Astrocyte (in vitro differentiated cells and primary cell): ENCODE data around the gene SGCA. TPM values are rescaled to one million over a fixed set of nuclear protein-coding genes. Genes with fewer than 3 reads are reported as not detected.

Experiments
- DNase-seq: peaks from one replicate; pipeline ENCODE4 v3.0.0-alpha.2; 2010; ENCODE audit warnings: low read depth
- FAIRE-seq: peaks from 2 replicates; lab custom pipeline; 2011; peaks lifted over from hg19 to GRCh38; lab: Jason Lieb, UNC
- H2AFZ ChIP-seq: 2 replicates; pipeline ENCODE4 v1.6.0; 2012; ENCODE audit warnings: low read depth, low read length, inconsistent platforms
- H3K27ac ChIP-seq: 2 replicates; pipeline ENCODE4 v1.5.1; 2011; ENCODE audit warnings: low read depth, low read length, inconsistent platforms
- H3K27me3 ChIP-seq: 2 replicates; pipeline ENCODE4 v1.6.0; 2011; ENCODE audit warnings: low read length, inconsistent platforms; ENCODE audit not compliant: insufficient read depth
- H3K36me3 ChIP-seq: 2 replicates; pipeline ENCODE4 v1.5.1; 2011; ENCODE audit warnings: low read length, inconsistent platforms; ENCODE audit not compliant: insufficient read depth
- H3K4me1 ChIP-seq: 2 replicates; pipeline ENCODE4 v1.5.1; 2011; ENCODE audit warnings: low read length, inconsistent platforms; ENCODE audit not compliant: insufficient read depth
- H3K4me2 ChIP-seq: 2 replicates; pipeline ENCODE4 v1.6.0; 2012; ENCODE audit warnings: low read length, inconsistent platforms
- H3K4me3 ChIP-seq: 2 replicates; pipeline ENCODE4 v1.5.1; 2011; ENCODE audit warnings: low read depth, mild to moderate bottlenecking, low read length, inconsistent platforms; ENCODE audit not compliant: insufficient read depth
- H3K79me2 ChIP-seq: 2 replicates; pipeline ENCODE4 v1.6.0; 2012; ENCODE audit warnings: mild to moderate bottlenecking, low read length, inconsistent platforms; ENCODE audit not compliant: insufficient read depth
- H3K9ac ChIP-seq: 2 replicates; pipeline ENCODE4 v1.6.0; 2012; ENCODE audit warnings: mild to moderate bottlenecking, low read length, inconsistent platforms
- H3K9me3 ChIP-seq: 2 replicates; pipeline ENCODE4 v1.5.1; 2012; ENCODE audit warnings: low read depth, mild to moderate bottlenecking, low read length, inconsistent platforms; ENCODE audit not compliant: insufficient read depth
- H4K20me1 ChIP-seq: 2 replicates; pipeline ENCODE4 v1.6.0; 2012; ENCODE audit warnings: low read length, inconsistent platforms; ENCODE audit not compliant: insufficient read depth
- H3K27ac Mint-ChIP-seq: one replicate; pipeline ENCODE4 v1.8.0; 2021; ENCODE audit warnings: mild to moderate bottlenecking, mixed read lengths; ENCODE audit not compliant: unreplicated experiment
- H3K27me3 Mint-ChIP-seq: one replicate; pipeline ENCODE4 v1.8.0; 2021; ENCODE audit warnings: low read depth, mixed read lengths; ENCODE audit not compliant: unreplicated experiment
- H3K36me3 Mint-ChIP-seq: one replicate; pipeline ENCODE4 v1.8.0; 2021; ENCODE audit warnings: low read depth, mixed read lengths; ENCODE audit not compliant: unreplicated experiment
- H3K4me1 Mint-ChIP-seq: one replicate; pipeline ENCODE4 v1.8.0; 2021; ENCODE audit warnings: low read depth, mixed read lengths; ENCODE audit not compliant: unreplicated experiment
- H3K4me3 Mint-ChIP-seq: one replicate; pipeline ENCODE4 v1.8.0; 2021; ENCODE audit warnings: mild to moderate bottlenecking, moderate library complexity, mixed read lengths; ENCODE audit not compliant: unreplicated experiment
- H3K9me3 Mint-ChIP-seq: one replicate; pipeline ENCODE4 v1.8.0; 2021; ENCODE audit warnings: mild to moderate bottlenecking, mixed read lengths; ENCODE audit not compliant: unreplicated experiment
- CTCF ChIP-seq: IDR thresholded peaks from 2 replicates; pipeline ENCODE4 v1.5.1; 2011; ENCODE audit warnings: low read depth, mild to moderate bottlenecking, inconsistent platforms, low read length, moderate library complexity; ENCODE audit not compliant: insufficient read depth
- EZH2 ChIP-seq: IDR thresholded peaks from 2 replicates; pipeline ENCODE4 v1.6.1; 2012; ENCODE audit warnings: mild to moderate bottlenecking, low read length, inconsistent platforms; ENCODE audit not compliant: insufficient read depth
- total RNA-seq: library from RNA; stranded (reverse); gene quantifications from 2 replicates; pipeline ENCODE4 v1.2.1, GENCODE V29; 2021

The SGCA gene
- total RNA-seq, 1 donor from 2014 or later: 0.32 TPM

GRCh38 chr17:50185631-50186471 is 20.0 kb downstream of the SGCA start:
- Histone ChIP-seq H3K9me3 (no peaks in the 10 kb centered on the region), H3K4me3 (peak overlapping the region; percentile 3), H3K27me3 (no peaks in the 10 kb centered on the region), H2AFZ (no peak overlapping the region), H3K4me1 (peaks cover 52% of the 10 kb centered on the region), H4K20me1 (peaks cover 94% of the 10 kb centered on the region), H3K79me2 (peaks cover 24% of the 10 kb centered on the region), H3K9ac (peak overlapping the region; percentile 44), H3K27ac (peak overlapping the region; percentile 79), H3K36me3 (peaks cover 64% of the 10 kb centered on the region), H3K4me2 (peak overlapping the region; percentile 45)
- Mint-ChIP-seq H3K27ac (peak overlapping the region; percentile 91), H3K36me3 (peaks cover 36% of the 10 kb centered on the region), H3K4me1 (peaks cover 57% of the 10 kb centered on the region), H3K27me3 (no peaks in the 10 kb centered on the region), H3K9me3 (no peaks in the 10 kb centered on the region), H3K4me3 (peak overlapping the region; percentile 68)
- DNase-seq: peak; percentile 62
- FAIRE-seq: no peak
- TF ChIP-seq EZH2 (no peak), CTCF (no peak)

GRCh38 chr17:50186661-50187393 is 21.0 kb downstream of the SGCA start:
- Histone ChIP-seq H3K4me3 (no peak overlapping the region), H3K27ac (peak overlapping the region; percentile 79), H3K27me3 (no peaks in the 10 kb centered on the region), H3K4me2 (peak overlapping the region; percentile 45), H4K20me1 (peaks cover 95% of the 10 kb centered on the region), H3K9ac (peak overlapping the region; percentile 61), H3K4me1 (peaks cover 57% of the 10 kb centered on the region), H3K9me3 (no peaks in the 10 kb centered on the region), H3K36me3 (peaks cover 74% of the 10 kb centered on the region), H3K79me2 (peaks cover 33% of the 10 kb centered on the region), H2AFZ (no peak overlapping the region)
- Mint-ChIP-seq H3K27ac (peak overlapping the region; percentile 94), H3K27me3 (no peaks in the 10 kb centered on the region), H3K4me1 (peaks cover 56% of the 10 kb centered on the region), H3K4me3 (peak overlapping the region; percentile 16), H3K36me3 (peaks cover 38% of the 10 kb centered on the region), H3K9me3 (no peaks in the 10 kb centered on the region)
- FAIRE-seq: no peak
- DNase-seq: peak; percentile 71
- TF ChIP-seq CTCF (no peak), EZH2 (no peak)

- peaks cover 80% of the 10 kb centered on the region for H3K36me3 ChIP-seq
These were observed 21.6 kb downstream of the SGCA start for GRCh38 chr17:50187394-50187725.

More at GRCh38 chr17:50187394-50187725, 21.6 kb downstream of the SGCA start:
- H3K9me3 Mint-ChIP-seq: no peaks in the 10 kb centered on the region
- Histone ChIP-seq H3K4me2 (peak overlapping the region; percentile 45), H3K9ac (peak overlapping the region; percentile 61), H3K79me2 (peaks cover 38% of the 10 kb centered on the region), H3K4me3 (no peak overlapping the region), H3K4me1 (peaks cover 61% of the 10 kb centered on the region), H3K27ac (peak overlapping the region; percentile 79), H3K27me3 (no peaks in the 10 kb centered on the region), H2AFZ (no peak overlapping the region), H3K9me3 (no peaks in the 10 kb centered on the region), H4K20me1 (peaks cover 95% of the 10 kb centered on the region)
- no peak for TF ChIP-seq EZH2
- no peak for TF ChIP-seq CTCF
- no peak for DNase-seq
- H3K36me3 Mint-ChIP-seq: peaks cover 35% of the 10 kb centered on the region
- peaks cover 56% of the 10 kb centered on the region for H3K4me1 Mint-ChIP-seq
- H3K27me3 Mint-ChIP-seq: no peaks in the 10 kb centered on the region
- no peak for FAIRE-seq
- H3K4me3 Mint-ChIP-seq: peak overlapping the region; percentile 54
- peak overlapping the region; percentile 94 for H3K27ac Mint-ChIP-seq
